NB4 (cell line): ENCODE data around the gene PPIL1.

Experiments
- DNase-seq: peaks from one replicate; pipeline ENCODE4 v3.0.0; 2010; ENCODE audit warnings: low read depth
- H3K4me3 ChIP-seq: one replicate; pipeline ENCODE4 v1.5.1; 2011; ENCODE audit warnings: mild to moderate bottlenecking, low read depth, low read length, moderate library complexity
- CTCF ChIP-seq: IDR thresholded peaks from one replicate; pipeline ENCODE4 v1.5.1; 2012; ENCODE audit warnings: low read depth, low read length
- MYC ChIP-seq: IDR thresholded peaks from 2 replicates; pipeline ENCODE4 v1.6.1; 2011; ENCODE audit warnings: low read depth, low read length
- POLR2A ChIP-seq: IDR thresholded peaks from 2 replicates; pipeline ENCODE4 v1.6.1; 2011; ENCODE audit warnings: mild to moderate bottlenecking; ENCODE audit not compliant: insufficient read length; ENCODE audit errors: extremely low read depth
- TF ChIP-seq, protein P1 (sequence below): IDR thresholded peaks from 2 replicates; pipeline ENCODE4 v1.6.1; 2011; ENCODE audit warnings: low read depth, low read length

PPIL1 gene

DNA sequence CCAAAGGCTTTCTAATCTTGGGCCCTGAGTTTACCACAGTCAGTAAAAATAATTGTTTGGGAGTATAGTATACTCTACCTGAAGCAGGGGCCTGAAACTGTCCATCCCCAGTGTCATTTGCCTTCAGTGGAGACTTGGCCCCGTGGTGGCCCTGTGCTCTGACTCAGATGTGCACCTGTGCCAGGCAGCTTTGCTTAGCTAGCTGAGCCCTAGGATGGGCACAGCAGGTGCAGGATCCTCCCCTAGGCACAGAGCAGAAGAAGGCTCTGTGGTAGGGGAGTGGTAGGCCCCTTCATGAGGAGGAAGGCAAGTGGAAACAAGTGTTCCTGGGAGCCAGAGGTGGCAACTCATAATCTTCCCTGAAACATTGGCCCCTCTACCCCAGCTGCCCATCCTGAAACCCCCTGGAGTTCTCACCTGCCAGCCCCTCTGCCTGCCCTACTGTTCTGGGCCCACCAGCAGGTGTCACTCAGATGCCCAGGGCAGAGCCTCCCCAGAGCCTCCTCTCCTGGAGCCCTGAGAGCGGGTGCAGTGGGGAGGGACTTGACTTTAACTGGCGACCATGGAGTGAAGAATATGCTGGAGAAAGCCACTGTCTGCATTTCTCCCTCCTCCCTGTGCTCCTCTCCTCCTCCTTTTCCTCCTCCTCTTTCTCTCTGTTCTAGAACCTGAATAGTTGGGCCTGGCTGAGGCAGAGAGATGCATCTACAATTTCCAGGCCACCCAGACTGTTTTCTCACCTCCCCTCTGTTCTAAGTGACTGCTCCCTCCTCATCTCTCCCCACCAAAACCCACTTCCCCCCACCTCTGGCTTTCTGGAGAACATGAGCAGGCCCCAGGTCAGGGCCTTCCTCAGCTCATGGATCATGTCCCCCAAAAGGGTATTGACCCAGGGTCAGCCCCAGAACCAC is 38.2 kb downstream of the PPIL1 start:
- no peak for DNase-seq
- H3K4me3 ChIP-seq, result no peak overlapping the region

DNA sequence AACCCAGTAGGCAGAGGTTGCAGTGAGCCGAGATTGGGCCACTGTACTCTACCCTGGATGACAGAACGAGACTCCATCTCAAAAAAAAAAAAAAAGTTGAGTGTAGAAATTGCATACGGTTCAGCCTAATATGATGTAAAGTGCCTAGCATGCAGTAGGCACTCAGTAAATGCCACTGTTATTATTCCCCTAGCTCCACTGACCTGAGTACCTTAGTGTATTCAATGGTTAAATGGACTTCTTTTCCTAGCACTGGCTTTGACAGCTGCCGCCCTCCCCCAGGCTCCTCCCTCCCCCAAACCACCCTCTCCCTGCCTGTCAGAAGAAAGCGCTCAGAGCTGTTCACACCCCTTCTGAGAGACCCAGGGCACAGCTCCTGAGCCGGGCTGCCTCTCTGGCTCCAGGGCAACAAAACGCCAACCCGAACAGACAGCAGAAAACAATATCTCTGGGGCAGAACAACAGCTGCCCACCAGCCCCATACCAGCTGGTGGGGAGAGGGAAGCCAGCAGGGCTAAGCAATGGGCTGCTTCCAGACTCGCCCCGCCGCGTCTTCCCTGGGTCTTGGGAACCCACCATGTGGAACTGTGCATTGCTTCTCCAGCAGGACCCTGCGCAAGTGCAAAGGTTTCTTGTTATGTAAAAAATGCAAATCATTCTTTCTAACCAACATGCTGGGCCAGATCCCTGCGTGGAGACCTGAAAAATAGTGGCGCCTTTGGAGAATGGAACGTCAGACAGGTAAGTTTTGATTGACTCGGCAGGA is 39.8 kb downstream of the PPIL1 start:
- DNase-seq, result no peak
- TF ChIP-seq, protein P1, sequence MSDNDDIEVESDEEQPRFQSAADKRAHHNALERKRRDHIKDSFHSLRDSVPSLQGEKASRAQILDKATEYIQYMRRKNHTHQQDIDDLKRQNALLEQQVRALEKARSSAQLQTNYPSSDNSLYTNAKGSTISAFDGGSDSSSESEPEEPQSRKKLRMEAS, result no peak
- no peak for TF ChIP-seq CTCF
- TF ChIP-seq POLR2A, result no peak
- TF ChIP-seq MYC, result no peak
- H3K4me3 ChIP-seq, result no peak overlapping the region

More for the DNA sequence above, 38.2 kb downstream of the PPIL1 start:
- TF ChIP-seq, protein P1, result no peak
- TF ChIP-seq CTCF (no peak), POLR2A (no peak), MYC (no peak)

DNA sequence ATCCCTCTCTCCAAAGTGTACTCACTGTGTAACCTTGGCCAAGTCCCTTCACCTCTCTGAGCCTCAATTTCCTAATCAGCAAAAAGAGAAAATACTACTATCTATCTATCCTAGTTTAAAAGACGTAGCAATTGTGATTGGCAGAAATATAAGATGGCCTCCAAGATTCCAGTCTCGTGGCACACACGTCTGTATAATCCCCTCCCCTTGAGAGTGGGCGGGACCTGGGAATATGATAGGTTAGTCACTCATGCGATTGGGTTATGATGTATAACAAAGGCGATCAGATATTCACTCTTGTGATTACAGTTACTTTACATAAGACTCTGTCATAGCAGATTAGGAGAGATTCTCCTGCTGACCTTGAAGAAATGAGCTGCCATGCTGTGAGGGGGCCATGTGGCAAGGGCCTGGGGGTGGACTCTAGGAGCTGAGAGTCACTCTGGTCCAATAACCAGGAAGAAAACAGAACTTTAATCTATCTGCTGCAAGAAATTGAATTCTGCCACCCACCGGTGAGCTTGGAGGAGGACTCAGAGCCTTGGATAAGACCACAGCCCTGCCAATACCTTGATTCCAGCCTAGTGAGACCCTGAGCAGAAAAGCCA is 41.3 kb downstream of the PPIL1 start:
- TF ChIP-seq, protein P1, result no peak
- TF ChIP-seq POLR2A (no peak), MYC (no peak), CTCF (no peak)
- H3K4me3 ChIP-seq, result no peak overlapping the region
- no peak for DNase-seq

DNA sequence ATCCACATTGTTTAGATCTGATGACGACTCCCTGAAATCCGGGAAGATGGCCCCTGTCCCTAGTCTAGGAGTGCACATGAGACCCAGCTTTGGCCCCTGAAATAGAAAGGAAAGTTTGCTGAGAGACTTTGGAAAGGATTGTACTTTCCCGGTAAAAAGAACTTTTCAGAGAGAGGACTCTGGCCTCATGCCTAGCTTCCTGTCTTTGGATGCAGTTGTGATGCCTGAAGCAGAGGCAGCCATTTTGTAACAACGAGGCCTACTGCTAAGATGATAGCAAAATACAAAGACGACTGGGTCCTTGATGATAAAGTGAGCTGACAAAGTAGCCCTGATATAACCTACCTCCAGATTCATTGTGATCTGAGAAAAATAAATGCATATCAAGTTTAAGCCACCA is 42.3 kb downstream of the PPIL1 start:
- no peak overlapping the region for H3K4me3 ChIP-seq
- TF ChIP-seq, protein P1, result no peak
- no peak for TF ChIP-seq CTCF
- no peak for TF ChIP-seq MYC
- no peak for TF ChIP-seq POLR2A
- DNase-seq, result no peak

GRCh38 chr6:36830577-36830976 is 44.0 kb downstream of the PPIL1 start:
- H3K4me3 ChIP-seq, result no peak overlapping the region
- TF ChIP-seq MYC, result no peak
- TF ChIP-seq POLR2A, result no peak
- TF ChIP-seq, protein P1, result no peak
- TF ChIP-seq CTCF, result no peak
- DNase-seq, result no peak
